Chondrocyte (in vitro differentiated cells): Measurements from ENCODE around the gene GRM4. TPM values are rescaled to one million over a fixed set of nuclear protein-coding genes. Genes with fewer than 3 reads are reported as not detected.

Experiments
- DNase-seq: peaks from one replicate; pipeline ENCODE4 v3.0.0; 2021; ENCODE audit warnings: mixed read lengths, low spot score
- H3K27ac Mint-ChIP-seq: one replicate; pipeline ENCODE4 v1.8.0; 2021; ENCODE audit warnings: mild to moderate bottlenecking, moderate library complexity, mixed read lengths; ENCODE audit not compliant: unreplicated experiment
- H3K27me3 Mint-ChIP-seq: 2 replicates; pipeline ENCODE4 v1.8.0; 2021; ENCODE audit warnings: low read depth, mixed read lengths
- H3K36me3 Mint-ChIP-seq: 2 replicates; pipeline ENCODE4 v1.8.0; 2021; ENCODE audit warnings: low read depth, mixed read lengths
- H3K4me1 Mint-ChIP-seq: 2 replicates; pipeline ENCODE4 v1.8.0; 2021; ENCODE audit warnings: low read depth, mild to moderate bottlenecking, mixed read lengths
- H3K4me3 Mint-ChIP-seq: one replicate; pipeline ENCODE4 v1.8.0; 2021; ENCODE audit warnings: mild to moderate bottlenecking, moderate library complexity, mixed read lengths; ENCODE audit not compliant: unreplicated experiment
- H3K9me3 Mint-ChIP-seq: 2 replicates; pipeline ENCODE4 v1.8.0; 2021; ENCODE audit warnings: low read depth, mixed read lengths
- CTCF ChIP-seq: fragments of 200-600 bp; sonication (generic); IDR thresholded peaks from 2 replicates; pipeline ENCODE4 v1.5.0; 2021; ENCODE audit warnings: antibody characterized with exemption, mild to moderate bottlenecking, moderate library complexity
- total RNA-seq: library from RNA; stranded (reverse); gene quantifications from 3 replicates; pipeline ENCODE4 v1.2.1, GENCODE V29; 2021

Gene GRM4
- total RNA-seq, 1 donor from 2014 or later = 0.27 TPM

GRCh38 chr6:34169897-34170296 is 24.0 kb upstream of the GRM4 start:
- peaks cover 12% of the 10 kb centered on the region for H3K9me3 Mint-ChIP-seq
- no peaks in the 10 kb centered on the region for H3K4me1 Mint-ChIP-seq
- DNase-seq = no peak
- peaks cover 1% of the 10 kb centered on the region for H3K36me3 Mint-ChIP-seq
- peaks cover 8% of the 10 kb centered on the region for H3K27me3 Mint-ChIP-seq
- no peak for TF ChIP-seq CTCF
- H3K27ac Mint-ChIP-seq = no peak overlapping the region
- no peak overlapping the region for H3K4me3 Mint-ChIP-seq

GRCh38 chr6:34161857-34162515 is 16.1 kb upstream of the GRM4 start:
- H3K27ac Mint-ChIP-seq = peak overlapping the region; percentile 49
- TF ChIP-seq CTCF = no peak
- peak; percentile 37 for DNase-seq
- H3K4me1 Mint-ChIP-seq = no peaks in the 10 kb centered on the region
- peaks cover 19% of the 10 kb centered on the region for H3K9me3 Mint-ChIP-seq
- peaks cover 6% of the 10 kb centered on the region for H3K36me3 Mint-ChIP-seq
- H3K4me3 Mint-ChIP-seq = no peak overlapping the region
- peaks cover 9% of the 10 kb centered on the region for H3K27me3 Mint-ChIP-seq

- TF ChIP-seq CTCF = no peak
- H3K4me1 Mint-ChIP-seq = no peaks in the 10 kb centered on the region
- peaks cover 9% of the 10 kb centered on the region for H3K27me3 Mint-ChIP-seq
- H3K36me3 Mint-ChIP-seq = peaks cover 6% of the 10 kb centered on the region
- no peak overlapping the region for H3K4me3 Mint-ChIP-seq
- H3K27ac Mint-ChIP-seq = no peak overlapping the region
- DNase-seq = no peak
- H3K9me3 Mint-ChIP-seq = peaks cover 12% of the 10 kb centered on the region
These were observed 14.0 kb upstream of the GRM4 start for GRCh38 chr6:34159844-34160243.

- peaks cover 13% of the 10 kb centered on the region for H3K27me3 Mint-ChIP-seq
- H3K4me3 Mint-ChIP-seq = no peak overlapping the region
- peak; percentile 33 for DNase-seq
- peaks cover 6% of the 10 kb centered on the region for H3K36me3 Mint-ChIP-seq
- H3K27ac Mint-ChIP-seq = no peak overlapping the region
- H3K9me3 Mint-ChIP-seq = peaks cover 12% of the 10 kb centered on the region
- TF ChIP-seq CTCF = no peak
- H3K4me1 Mint-ChIP-seq = peaks cover 5% of the 10 kb centered on the region
These were observed 13.0 kb upstream of the GRM4 start for GRCh38 chr6:34158876-34159275.

- Mint-ChIP-seq H3K4me3 (no peak overlapping the region), H3K36me3 (peaks cover 6% of the 10 kb centered on the region), H3K27me3 (peaks cover 19% of the 10 kb centered on the region), H3K27ac (no peak overlapping the region), H3K9me3 (peaks cover 12% of the 10 kb centered on the region), H3K4me1 (peaks cover 5% of the 10 kb centered on the region)
- no peak for TF ChIP-seq CTCF
- peak; percentile 37 for DNase-seq
These were observed 12.0 kb upstream of the GRM4 start for GRCh38 chr6:34157851-34158250.
